ENCODE results near the gene ANKRD26.

The ANKRD26 gene

GRCh38 chr10:27099916-27100812 is at the start of gene ANKRD26:
Gene ANKRD26 (minus strand): TSS chr10:27100494. CDS start chr10:27100326, 168 bp downstream.
- CTCF ChIA-PET, result interaction anchor here (0.6 kb wide), 2 partner anchors 19 to 124 kb away, joined by 4 to 5 read pairs; no protein-coding TSS in a partner anchor
- POLR2A ChIA-PET, result interaction anchor here (0.5 to 1.8 kb wide), 12 partner anchors 8 to 140 kb away, joined by 3 to 10 read pairs (median 4); partner anchors contain the start of gene YME1L1
- Histone ChIP-seq H3K4me3 (ENCODE audit: low read depth, low read length) (peak within 1 kb of the TSS; percentile 83), H3K36me3 (ENCODE audit: control insufficient read depth in 2 of 2, insufficient read depth in 1 of 2, low read length in 2 of 2) (peaks cover 6 to 10% of the 10 kb centered on the region in 2 experiments; a peak in 2 of 3 replicates), H3K27ac (ENCODE audit: extremely low read depth, low read depth, low read length) (peak within 1 kb of the TSS; percentile 87), H3K9me3 (ENCODE audit: control insufficient read depth, insufficient read depth, low read depth, low read length) (no peaks in the 10 kb centered on the region), H3K4me1 (ENCODE audit: control insufficient read depth, insufficient read depth, low read length) (no peaks in the 10 kb centered on the region; the same call in 1 of the 2 replicates)
- TF ChIP-seq ZBTB26 (tag by site-specific recombination; optimal IDR thresholded peaks at IDR 0.05), result peak; percentile 86
- TF ChIP-seq ZNF518A (tag by site-specific recombination; conservative IDR thresholded peaks at IDR 0.05; ENCODE audit: low read depth), result no peak
- no peak for TF ChIP-seq ZNF513 (tag by site-specific recombination; IDR thresholded peaks at IDR 0.05)
- TF ChIP-seq WT1 (tag by site-specific recombination; IDR thresholded peaks at IDR 0.05), result no peak
- no peak for TF ChIP-seq OSR2 (tag by site-specific recombination; IDR thresholded peaks at IDR 0.05)
- no peak for TF ChIP-seq ZNF391 (tag by site-specific recombination; IDR thresholded peaks at IDR 0.05; ENCODE audit: borderline replicate concordance, low read depth)
- peak; percentile 58; the same call in 1 of the 2 replicates for TF ChIP-seq ZSCAN30 (tag by site-specific recombination; IDR thresholded peaks at IDR 0.05)
- no peak for TF ChIP-seq YY1 (tag by site-specific recombination; IDR thresholded peaks at IDR 0.05)
- no peak for TF ChIP-seq GLI4 (tag by site-specific recombination; IDR thresholded peaks at IDR 0.05)
- TF ChIP-seq ZNF621 (tag by site-specific recombination; IDR thresholded peaks at IDR 0.05), result no peak
- TF ChIP-seq ZNF48 (tag by site-specific recombination; IDR thresholded peaks at IDR 0.05), result no peak
- peak; percentile 52; the same call in 1 of the 2 replicates for TF ChIP-seq ZBTB11 (tag by site-specific recombination; conservative IDR thresholded peaks at IDR 0.05; ENCODE audit: low read depth)
- no peak for TF ChIP-seq ZNF280C (tag by site-specific recombination; IDR thresholded peaks at IDR 0.05)
- no peak for TF ChIP-seq BCL11B (tag by site-specific recombination; IDR thresholded peaks at IDR 0.05; ENCODE audit: low read depth)
- TF ChIP-seq SCRT1 (tag by site-specific recombination; IDR thresholded peaks at IDR 0.05; ENCODE audit: borderline replicate concordance), result no peak
- peak; percentile 74 for TF ChIP-seq IKZF3 (tag by site-specific recombination; IDR thresholded peaks at IDR 0.05)
- peak; percentile 18; the same call in 1 of the 2 replicates for TF ChIP-seq KLF10 (tag by site-specific recombination; IDR thresholded peaks at IDR 0.05)
- TF ChIP-seq PRDM10 (tag by site-specific recombination; IDR thresholded peaks at IDR 0.05), result peak; percentile 89

All from HEK293 (cell line).